HL-60/S4 (cell line): ENCODE results near the gene CASZ1.

Experiments used
- in situ Hi-C: fragments of 300-500 bp; cut with MboI; formaldehyde crosslinking; loops from 2 replicates; pipeline ENCODE4 v1.14.3; 2022; ENCODE audit warnings: low sequenced_read_pairs

CASZ1 gene

DNA sequence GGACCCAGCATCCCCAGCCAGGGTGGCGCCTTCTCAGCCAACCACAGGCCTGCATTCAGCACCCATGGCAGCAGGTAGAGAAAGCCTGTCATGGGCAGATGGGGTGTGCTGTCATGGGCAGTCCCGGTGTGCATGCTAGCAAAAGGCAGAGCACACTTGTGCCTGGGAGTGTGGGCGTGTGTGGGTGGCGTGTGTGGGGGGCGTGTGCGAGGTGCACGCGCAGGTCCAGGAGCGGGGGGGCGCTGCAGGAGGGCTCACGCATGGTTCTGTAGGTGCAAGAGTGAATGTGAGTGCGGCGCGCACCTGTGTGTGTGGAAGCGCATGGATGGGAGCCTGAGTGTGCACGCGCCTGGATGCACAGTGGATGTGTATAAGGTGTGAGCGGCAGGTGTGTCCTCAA lies 137.2 kb downstream of the CASZ1 start:
- in situ Hi-C loops: no loop called here

DNA sequence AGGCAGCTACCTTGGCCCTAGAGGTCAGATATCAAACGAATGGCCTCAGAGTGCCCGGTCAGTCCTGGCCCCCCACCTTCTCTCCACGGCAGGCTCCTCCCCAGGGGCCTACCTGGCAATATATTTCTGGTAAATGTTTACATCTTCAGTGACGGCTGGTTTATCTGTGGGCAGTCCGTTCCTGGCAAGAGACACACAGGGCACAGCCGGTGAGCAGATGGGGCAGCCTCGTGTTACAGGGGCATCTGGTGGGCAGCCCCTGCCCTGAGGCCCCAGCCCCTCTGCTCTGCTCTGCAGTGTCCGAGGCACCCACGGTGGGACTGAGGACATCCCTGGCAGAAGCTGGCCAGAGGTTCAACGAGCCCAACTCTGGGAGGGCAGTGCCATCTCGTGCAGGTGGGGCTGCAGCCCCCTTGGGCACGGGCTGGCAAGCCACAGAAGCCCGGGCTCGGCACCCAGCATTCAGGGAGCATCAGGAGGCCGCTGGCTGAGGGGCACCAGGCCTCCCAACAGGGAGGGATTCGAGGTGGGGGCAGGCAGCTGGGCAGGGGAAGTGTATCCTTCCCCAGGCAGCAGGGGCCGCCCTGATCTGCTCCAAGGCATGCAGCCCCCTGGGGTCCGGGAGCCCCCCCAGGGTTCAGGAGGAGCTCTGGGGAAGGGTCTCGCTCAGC lies 137.9 kb downstream of the CASZ1 start:
- in situ Hi-C loops: no loop called here

DNA sequence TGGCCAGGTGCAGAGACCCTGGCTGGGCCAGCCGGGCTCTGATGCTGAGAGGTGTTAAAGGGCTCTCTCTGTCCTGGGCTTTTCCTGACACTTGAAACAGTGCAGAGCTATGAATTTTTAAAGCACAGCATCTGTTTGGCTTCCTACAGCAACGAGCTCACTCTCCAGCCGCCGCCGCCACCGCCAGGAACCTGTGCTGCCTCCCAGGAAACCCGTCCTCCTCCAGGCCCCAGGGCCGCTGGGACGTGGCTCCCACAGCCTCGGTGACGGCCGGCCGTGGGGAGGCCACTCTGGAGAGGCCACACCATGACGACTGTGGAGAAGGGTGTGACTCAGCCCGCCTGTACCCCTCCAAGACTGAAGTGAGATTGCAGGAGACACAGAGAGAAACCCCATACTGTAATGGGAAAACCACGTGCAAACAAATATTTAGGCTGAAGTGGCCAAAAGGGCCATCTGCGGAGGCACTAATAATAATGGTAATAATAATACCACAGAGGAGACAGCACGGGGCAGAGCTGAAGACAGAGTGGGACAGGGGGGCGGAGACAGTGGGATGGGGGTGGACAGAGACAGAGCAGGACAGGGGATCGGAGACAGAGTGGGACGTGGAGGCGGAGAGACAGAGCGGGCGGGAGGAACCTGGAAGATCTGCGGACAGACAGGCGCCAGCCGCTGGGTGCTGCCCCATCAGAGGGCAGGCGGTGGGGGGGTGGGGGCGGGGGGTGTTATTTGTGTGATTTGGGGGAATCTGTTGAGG lies 139.2 kb downstream of the CASZ1 start:
- in situ Hi-C loops: no loop called here

DNA sequence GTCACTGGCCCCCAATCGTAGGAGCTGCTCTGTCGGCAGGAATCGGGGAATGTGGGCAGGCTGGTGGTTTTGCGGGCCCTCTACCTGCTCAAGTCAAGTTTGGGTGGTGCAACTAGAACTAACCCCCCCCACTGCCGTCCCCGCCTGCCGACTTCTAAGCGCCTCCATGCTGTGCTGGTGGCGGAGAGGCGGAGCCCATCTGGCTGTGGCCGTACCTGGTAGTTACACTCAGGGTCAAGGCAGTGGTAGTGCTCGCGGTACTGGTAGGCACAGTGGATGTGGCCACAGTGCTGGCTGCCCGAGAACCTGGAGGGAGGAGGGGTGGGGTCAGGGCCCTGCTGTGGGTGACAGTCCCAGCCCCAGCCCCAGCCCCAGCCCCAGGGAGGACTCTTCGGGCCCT lies 140.0 kb downstream of the CASZ1 start:
- in situ Hi-C loops: no loop called here

GRCh38 chr1:10655002-10655401 lies 141.4 kb downstream of the CASZ1 start:
- in situ Hi-C loops: no loop called here

GRCh38 chr1:10653370-10654125 lies 142.9 kb downstream of the CASZ1 start:
- in situ Hi-C loops: no loop called here

DNA sequence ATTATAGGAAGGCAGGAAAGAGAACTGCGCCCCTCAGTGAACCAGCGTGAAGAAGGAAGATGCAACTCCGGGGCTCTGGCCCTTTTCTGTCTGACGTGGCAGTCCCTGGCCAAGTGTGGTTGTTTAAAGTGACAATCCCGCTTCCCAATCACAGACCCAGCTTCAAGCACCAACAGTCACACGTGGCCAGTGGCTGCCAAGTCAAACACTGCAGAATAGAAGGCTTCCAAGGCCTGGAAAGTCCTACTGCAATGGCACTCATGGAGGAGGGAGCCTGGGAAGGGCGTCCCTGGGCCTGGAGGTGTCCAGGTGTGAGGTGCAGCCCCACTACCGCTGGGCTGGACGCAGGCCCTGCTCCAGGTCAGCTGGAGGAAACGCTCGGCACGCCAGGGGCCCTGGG lies 143.8 kb downstream of the CASZ1 start:
- in situ Hi-C loops: no loop called here

DNA sequence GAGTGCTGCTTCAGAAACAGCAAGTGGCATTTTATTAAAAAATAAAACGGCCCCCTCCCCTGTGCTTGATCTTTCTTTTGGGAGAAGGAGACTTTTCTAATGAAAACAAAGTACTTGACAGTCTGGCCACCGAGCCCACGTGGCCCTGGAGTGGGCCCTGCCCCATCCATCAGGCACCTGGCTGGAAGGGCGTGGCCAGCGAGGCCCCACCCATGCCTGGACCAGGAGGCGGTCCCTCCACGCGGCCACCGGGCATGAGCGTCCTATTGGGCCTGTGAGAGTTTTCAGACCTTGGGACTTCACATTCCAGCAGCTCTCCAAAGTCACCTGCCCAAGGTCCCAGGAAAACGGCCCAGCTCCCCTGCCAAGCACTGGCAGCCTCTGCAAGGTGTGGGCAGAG lies 144.7 kb downstream of the CASZ1 start:
- in situ Hi-C loops: no loop called here

DNA sequence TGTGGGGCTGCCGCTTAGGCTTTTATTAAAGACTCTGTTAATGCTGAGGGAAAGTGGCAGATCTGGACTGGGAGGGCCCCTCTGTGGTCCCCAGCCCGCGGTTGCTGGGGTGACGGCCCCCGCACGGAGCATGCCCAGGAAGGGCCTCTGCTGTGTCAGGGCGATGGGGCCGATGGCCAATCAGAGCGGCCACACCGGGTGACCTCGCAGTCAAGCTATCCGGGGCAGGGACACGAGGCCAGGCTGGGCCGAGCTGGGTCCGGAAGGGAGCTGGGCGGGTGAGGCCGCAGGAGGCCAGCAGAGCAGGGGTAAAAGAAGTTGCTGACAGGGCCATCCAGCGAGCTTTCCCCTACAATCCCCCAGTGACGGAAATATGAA lies 145.1 kb downstream of the CASZ1 start:
- in situ Hi-C loops: no loop called here

- in situ Hi-C loops: no loop called here
These were observed 145.7 kb downstream of the CASZ1 start for GRCh38 chr1:10650556-10651388.

DNA sequence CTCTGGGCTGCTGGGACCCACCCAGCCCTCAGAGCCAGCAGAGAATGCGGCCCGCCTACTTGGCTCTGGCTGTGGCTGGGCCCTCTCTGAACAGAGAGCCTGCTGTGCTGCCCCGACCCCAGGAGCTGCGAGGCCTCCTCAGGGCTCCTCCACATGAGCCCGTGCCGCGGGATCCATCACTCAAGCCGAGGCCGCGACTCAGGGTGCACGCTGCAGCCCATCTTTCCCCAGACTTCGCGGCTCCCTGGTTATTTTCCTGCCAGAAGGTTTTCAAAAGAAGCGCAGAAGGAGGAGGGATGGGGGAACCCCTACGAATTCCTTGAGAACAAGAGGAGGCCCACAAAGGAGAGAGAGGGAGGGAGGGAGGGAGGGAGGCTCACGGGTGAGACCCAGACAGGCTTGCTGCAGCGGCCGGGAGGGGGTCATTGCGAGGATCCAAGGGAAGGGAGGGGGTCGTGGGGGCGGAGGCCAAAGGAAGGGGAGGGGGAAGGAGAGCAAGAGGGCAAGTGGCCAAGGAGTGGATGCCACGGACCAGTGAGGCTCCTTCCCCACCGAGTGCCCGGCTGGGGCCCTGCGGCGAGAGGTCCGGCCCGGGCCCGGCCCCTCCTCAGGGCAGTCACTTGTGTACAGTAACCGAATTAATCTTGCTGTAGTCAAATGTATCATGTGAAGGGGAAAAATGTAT lies 146.8 kb downstream of the CASZ1 start:
- in situ Hi-C loops: no loop called here

DNA sequence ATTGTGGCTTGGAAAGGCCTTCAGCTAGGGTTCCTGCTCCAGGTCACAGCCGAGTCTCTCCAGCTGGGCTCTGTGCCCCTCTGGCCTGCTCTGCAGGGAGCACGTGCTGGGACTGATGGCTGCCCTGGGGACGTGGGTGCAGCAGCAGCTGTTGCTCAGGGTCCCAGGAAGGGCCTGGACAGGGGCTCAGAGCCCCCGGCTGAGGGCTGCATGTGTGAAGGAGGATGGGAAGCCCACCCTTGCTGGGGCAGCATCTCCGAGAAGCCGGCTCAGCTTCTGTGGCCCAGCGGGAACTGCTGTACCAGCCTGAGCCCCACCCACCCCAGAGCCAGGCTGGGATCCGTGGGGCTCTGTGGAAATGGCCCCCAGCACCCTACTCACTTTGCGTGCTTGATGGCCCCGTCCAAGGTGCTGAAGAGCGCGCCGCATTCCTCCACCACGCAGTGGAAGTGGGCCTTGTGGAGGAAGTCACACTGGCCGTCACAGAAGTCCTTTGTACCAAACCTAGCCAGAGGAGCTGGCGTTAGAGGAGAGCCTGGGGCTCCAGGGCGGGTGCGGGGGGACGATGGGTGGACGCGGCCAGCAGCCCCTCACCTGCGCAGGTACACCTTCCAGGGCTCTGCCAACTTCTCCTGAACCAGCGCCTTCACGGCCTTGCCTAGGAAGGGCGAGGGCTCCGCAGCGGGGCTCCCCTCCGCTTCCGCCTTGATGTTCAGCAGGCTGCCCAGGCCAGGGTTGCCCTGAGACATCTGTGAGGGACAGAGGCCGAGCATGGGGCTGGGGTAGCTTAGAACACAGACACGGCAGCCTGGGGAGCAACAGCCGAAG lies 147.5 kb downstream of the CASZ1 start:
- in situ Hi-C loops: no loop called here

DNA sequence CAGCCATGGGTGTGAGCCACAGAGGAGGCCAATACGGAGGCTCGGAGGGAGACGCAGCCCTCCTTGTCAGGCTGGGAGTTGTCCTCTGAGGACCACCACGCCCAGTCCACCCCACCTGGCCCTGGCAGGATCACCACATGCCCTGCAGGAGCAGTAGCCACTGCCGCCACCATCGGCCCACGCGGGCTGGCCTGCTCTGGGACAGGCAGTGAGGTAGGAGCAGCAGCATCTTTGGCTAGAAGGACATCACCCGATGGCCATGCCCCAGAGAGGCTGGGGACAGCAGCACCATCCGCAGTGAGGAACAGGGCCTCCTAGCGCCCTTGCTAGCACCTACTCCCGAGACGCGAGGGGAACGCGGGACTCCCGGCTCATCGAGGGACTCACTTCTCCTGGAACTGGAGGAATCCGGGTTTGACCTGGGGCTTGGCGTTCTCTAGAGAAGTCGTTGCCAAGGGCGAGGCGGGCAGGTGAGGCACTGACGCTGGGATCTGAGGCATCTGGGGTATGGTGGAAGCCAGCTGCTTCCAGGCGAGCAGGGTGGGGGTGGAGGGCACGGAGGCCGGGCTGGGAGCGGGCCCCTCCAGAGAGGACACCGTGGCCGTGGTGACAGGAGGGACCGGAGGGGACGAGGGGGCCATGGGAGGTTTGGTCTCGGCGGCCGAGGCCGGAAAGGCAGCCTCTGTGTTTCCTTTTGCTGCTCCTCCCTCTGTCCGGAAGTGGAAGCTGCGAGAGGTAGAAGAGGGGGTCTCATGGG lies 148.9 kb downstream of the CASZ1 start:
- in situ Hi-C loops: no loop called here

DNA sequence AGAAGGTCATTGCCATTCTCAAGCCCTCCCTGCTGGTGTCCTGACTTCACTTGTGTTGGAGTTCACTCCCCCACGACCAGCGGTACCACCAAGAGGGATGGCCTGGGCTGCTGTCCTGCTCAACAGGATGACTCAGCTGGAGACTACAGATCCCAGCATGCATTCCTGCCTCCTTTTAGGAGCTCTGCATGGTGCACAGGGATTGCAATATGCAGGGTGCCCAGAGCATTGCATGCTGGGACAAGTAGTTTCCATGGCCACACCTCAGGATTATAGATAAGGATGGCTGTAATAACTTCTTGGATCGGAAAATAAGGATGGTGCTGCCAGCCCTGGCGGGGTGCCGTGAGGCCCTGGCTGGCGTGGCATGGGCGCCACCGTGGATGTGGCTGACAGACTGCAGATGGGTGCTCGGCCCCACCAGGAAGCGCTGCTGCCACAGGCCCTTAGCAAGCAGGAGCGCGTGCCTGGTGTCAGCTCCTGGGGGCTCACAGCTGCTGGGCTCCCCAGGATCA lies 150.0 kb downstream of the CASZ1 start:
- in situ Hi-C loops: no loop called here

GRCh38 chr1:10644307-10645128 lies 151.9 kb downstream of the CASZ1 start:
- in situ Hi-C loops: no loop called here

DNA sequence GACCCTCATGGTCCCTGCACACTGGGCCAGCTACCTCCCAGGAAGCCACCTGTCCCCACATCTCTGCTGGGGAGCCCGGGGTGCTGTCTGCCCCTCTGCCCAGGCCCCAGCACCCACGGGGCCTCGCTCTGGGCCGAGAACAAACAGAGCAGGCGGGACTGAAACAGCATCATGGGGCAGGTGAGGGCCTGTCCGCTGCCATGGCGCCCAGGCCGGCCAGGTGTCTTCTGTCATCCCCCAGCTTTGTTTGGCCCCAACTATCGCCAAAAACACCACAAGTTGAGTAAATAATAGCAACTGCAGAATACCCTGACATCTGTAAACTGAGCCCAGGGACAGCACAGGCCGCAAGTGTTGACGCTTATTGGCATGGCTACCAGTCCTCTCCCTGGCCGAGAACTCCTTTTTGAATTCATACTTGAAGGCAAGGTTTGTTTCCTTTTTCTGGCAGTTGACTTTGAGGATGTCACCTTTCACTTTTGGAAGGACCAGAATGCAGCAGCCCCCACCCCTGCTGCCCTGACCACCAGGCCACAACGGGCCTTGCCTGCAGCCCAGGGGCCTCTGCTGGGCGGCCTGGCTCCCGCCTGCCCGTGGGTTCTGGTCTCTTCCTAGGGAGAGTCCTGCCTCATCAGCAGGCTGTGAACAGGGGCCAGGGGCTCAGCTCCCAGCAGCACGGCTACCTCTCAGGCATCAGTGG lies 152.7 kb downstream of the CASZ1 start:
- in situ Hi-C loops: no loop called here

DNA sequence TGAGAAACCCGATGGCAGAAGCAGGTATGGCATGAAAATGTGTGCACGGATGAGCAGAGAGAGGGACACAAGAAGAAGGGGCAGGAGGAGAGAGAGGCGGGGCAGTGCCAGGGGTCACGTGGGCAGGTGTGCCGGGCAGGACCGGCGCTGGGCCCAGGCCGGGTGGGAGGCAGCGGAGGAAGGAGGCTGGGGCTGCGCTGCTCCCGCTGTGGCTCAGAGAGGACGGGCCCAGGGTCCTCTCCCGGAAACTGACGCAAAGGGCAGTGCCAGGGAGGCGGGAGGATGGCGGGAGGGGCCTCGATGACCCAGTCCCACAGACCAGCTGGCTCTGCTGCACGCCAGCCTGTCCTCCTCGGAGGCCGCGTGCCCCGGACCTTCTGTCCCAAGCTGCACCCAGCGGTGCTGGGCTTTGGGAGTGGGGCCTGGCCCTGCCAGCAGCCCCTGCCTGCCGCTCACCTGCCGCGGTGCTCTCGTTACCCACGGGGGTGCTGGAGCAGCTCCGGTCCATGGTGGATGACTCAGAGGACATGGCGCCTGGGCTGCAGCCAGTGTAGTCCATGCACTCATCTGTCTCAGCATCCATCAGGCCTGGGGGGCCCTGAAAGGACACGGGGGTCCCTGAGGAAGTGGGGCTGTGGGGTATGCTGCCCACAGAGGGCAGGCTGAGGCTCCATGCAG lies 153.9 kb downstream of the CASZ1 start:
- in situ Hi-C loops: no loop called here
